CD8-positive, alpha-beta memory T cell (primary cell): ENCODE data around the gene ARFRP1. TPM values are rescaled to one million over a fixed set of nuclear protein-coding genes. Genes with fewer than 3 reads are reported as not detected.

Experiments
- CTCF ChIA-PET: fragments of 350-600 bp; sonication (Branson Sonifier 250); formaldehyde crosslinking; loops from one replicate; lab custom pipeline; 2021; ENCODE audit warnings: antibody characterized with exemption; lab: Charles Lee
- POLR2A ChIA-PET: fragments of 350-600 bp; sonication (Branson Sonifier 250); formaldehyde crosslinking; loops from one replicate; lab custom pipeline; 2021; ENCODE audit warnings: antibody characterized with exemption; lab: Charles Lee
- DNase-seq, 5 donors: peaks; one replicate each; pipeline versions ENCODE4 v3.0.0 to v3.0.0-alpha.2; 2020 to 2022; ENCODE audit warnings: mixed read lengths in 1 of 5
- H3K27ac ChIP-seq: one replicate; pipeline ENCODE4 v1.7.0; 2013; ENCODE audit warnings: low read depth, mild to moderate bottlenecking, low read length, moderate library complexity
- H3K27me3 ChIP-seq: 2 replicates; pipeline ENCODE4 v1.7.0; 2013; ENCODE audit warnings: low read length, mild to moderate bottlenecking; ENCODE audit not compliant: insufficient read depth, poor library complexity, severe bottlenecking
- H3K36me3 ChIP-seq: 2 replicates; pipeline ENCODE4 v1.7.0; 2013; ENCODE audit warnings: mild to moderate bottlenecking, low read length, moderate library complexity; ENCODE audit not compliant: insufficient read depth
- H3K4me1 ChIP-seq: 2 replicates; pipeline ENCODE4 v1.7.0; 2013; ENCODE audit warnings: mild to moderate bottlenecking, low read length, moderate library complexity; ENCODE audit not compliant: insufficient read depth
- H3K4me3 ChIP-seq: 2 replicates; pipeline ENCODE4 v1.7.0; 2013; ENCODE audit warnings: mild to moderate bottlenecking, low read length
- H3K9me3 ChIP-seq: 2 replicates; pipeline ENCODE4 v1.7.0; 2013; ENCODE audit warnings: mild to moderate bottlenecking, low read length
- H3K27ac Mint-ChIP-seq, 8 donors: one replicate each; pipeline ENCODE4 v1.8.0; 2020 to 2021; ENCODE audit warnings: mixed read lengths in 8 of 8, mild to moderate bottlenecking in 6 of 8, inconsistent platforms in 3 of 8, moderate library complexity in 3 of 8
- H3K27me3 Mint-ChIP-seq, 2 donors: one replicate each; pipeline ENCODE4 v1.8.0; 2020 to 2021; ENCODE audit warnings: mixed read lengths in 2 of 2, mild to moderate bottlenecking in 1 of 2, moderate library complexity in 1 of 2
- H3K36me3 Mint-ChIP-seq, 3 donors: one replicate each; pipeline ENCODE4 v1.8.0; 2020 to 2021; ENCODE audit warnings: mixed read lengths in 3 of 3, inconsistent platforms in 1 of 3, mild to moderate bottlenecking in 1 of 3
- H3K4me1 Mint-ChIP-seq, 3 donors: one replicate each; pipeline ENCODE4 v1.8.0; 2020 to 2021; ENCODE audit warnings: mixed read lengths in 3 of 3, inconsistent platforms in 1 of 3, mild to moderate bottlenecking in 1 of 3
- H3K4me3 Mint-ChIP-seq, 7 donors: one replicate each; pipeline ENCODE4 v1.8.0; 2020 to 2021; ENCODE audit warnings: mixed read lengths in 7 of 7, mild to moderate bottlenecking in 6 of 7, moderate library complexity in 4 of 7, inconsistent platforms in 2 of 7
- H3K9me3 Mint-ChIP-seq, 5 donors: one replicate each; pipeline ENCODE4 v1.8.0; 2020 to 2022; ENCODE audit warnings: mixed read lengths in 5 of 5, mild to moderate bottlenecking in 3 of 5, moderate library complexity in 2 of 5, inconsistent platforms in 1 of 5
- polyA plus RNA-seq: library from polyadenylated mRNA; unstranded; fragments of 300-500 nt; fragmentation: Illumina TruSeq; gene quantifications from one replicate; pipeline ENCODE4 v1.2.3, GENCODE V29; 2021
- total RNA-seq, 2 experiments: library from RNA; stranded (reverse); gene quantifications; one replicate each; pipeline ENCODE4 v1.2.3, GENCODE V29; 2021

Gene ARFRP1
- total and polyA plus RNA-seq, 3 experiments from 2014 or later: 63.7 to 73.9 (median 72.8) TPM

- H3K27me3 Mint-ChIP-seq: peaks cover 0 to 3% of the 10 kb centered on the region in 2 donors
- no peaks in the 10 kb centered on the region for H3K27me3 ChIP-seq
- DNase-seq: peak; percentile 36 to 73 (median 43)
- POLR2A ChIA-PET: interaction anchor here (1.0 to 4.9 kb wide), 6 partner anchors 11 to 242 kb away, joined by 3 to 84 read pairs (median 4); partner anchors contain the start of genes ARFRP1, PRPF6 and ZGPAT
- peak overlapping the region; percentile 38 to 92 (median 73) for H3K4me3 Mint-ChIP-seq
- H3K36me3 Mint-ChIP-seq: peaks cover 2 to 37% (median 4%) of the 10 kb centered on the region in 3 donors
- H3K27ac ChIP-seq: peak overlapping the region; percentile 9
- H3K27ac Mint-ChIP-seq: peak overlapping the region in 2 of 8 donors; percentile 20 to 61
- peak overlapping the region; percentile 50 for H3K4me3 ChIP-seq
- no peaks in the 10 kb centered on the region for H3K9me3 Mint-ChIP-seq
- H3K4me1 Mint-ChIP-seq: peaks cover 11 to 36% (median 14%) of the 10 kb centered on the region in 3 donors
- CTCF ChIA-PET: interaction anchor here (1.0 to 4.5 kb wide), 5 partner anchors 10 to 43 kb away, joined by 3 to 39 read pairs (median 5); partner anchors contain the start of genes ARFRP1 and ZGPAT
- peaks cover 30% of the 10 kb centered on the region for H3K4me1 ChIP-seq
- H3K9me3 ChIP-seq: no peaks in the 10 kb centered on the region
- peaks cover 19% of the 10 kb centered on the region for H3K36me3 ChIP-seq
These were observed 30.9 kb upstream of the ARFRP1 start for GRCh38 chr20:63738687-63739129.

GRCh38 chr20:63737945-63738686 lies 30.3 kb upstream of the ARFRP1 start:
- peak overlapping the region in 1 of 8 donors; percentile 20 for H3K27ac Mint-ChIP-seq
- peak; percentile 26 to 65 (median 33) for DNase-seq
- H3K27me3 Mint-ChIP-seq: peaks cover 0 to 3% of the 10 kb centered on the region in 2 donors
- H3K9me3 ChIP-seq: no peaks in the 10 kb centered on the region
- no peaks in the 10 kb centered on the region for H3K9me3 Mint-ChIP-seq
- peak overlapping the region; percentile 96 for H3K4me3 ChIP-seq
- peaks cover 2 to 36% (median 5%) of the 10 kb centered on the region in 3 donors for H3K36me3 Mint-ChIP-seq
- H3K27ac ChIP-seq: peak overlapping the region; percentile 9
- peaks cover 24% of the 10 kb centered on the region for H3K36me3 ChIP-seq
- no peaks in the 10 kb centered on the region for H3K27me3 ChIP-seq
- peaks cover 11 to 39% (median 17%) of the 10 kb centered on the region in 3 donors for H3K4me1 Mint-ChIP-seq
- H3K4me3 Mint-ChIP-seq: peak overlapping the region; percentile 38 to 92 (median 73)
- ChIA-PET CTCF (interaction anchor here (1.0 to 4.5 kb wide), 6 partner anchors 11 to 46 kb away, joined by 3 to 39 read pairs (median 7); partner anchors contain the start of genes ARFRP1 and ZGPAT), POLR2A (interaction anchor here (0.8 to 4.9 kb wide), 7 partner anchors 10 to 176 kb away, joined by 3 to 84 read pairs (median 4); partner anchors contain the start of genes ARFRP1 and ZGPAT)
- H3K4me1 ChIP-seq: peaks cover 30% of the 10 kb centered on the region

- Histone ChIP-seq H3K36me3 (peaks cover 22% of the 10 kb centered on the region), H3K4me1 (peaks cover 34% of the 10 kb centered on the region), H3K27me3 (no peaks in the 10 kb centered on the region), H3K27ac (no peak overlapping the region), H3K9me3 (no peaks in the 10 kb centered on the region), H3K4me3 (peak overlapping the region; percentile 96)
- H3K4me1 Mint-ChIP-seq: peaks cover 11 to 39% (median 17%) of the 10 kb centered on the region in 3 donors
- no peaks in the 10 kb centered on the region for H3K9me3 Mint-ChIP-seq
- DNase-seq: no peak
- H3K4me3 Mint-ChIP-seq: peak overlapping the region; percentile 88 to 95 (median 92)
- CTCF ChIA-PET: interaction anchor here (1.0 to 4.5 kb wide), 8 partner anchors 13 to 127 kb away, joined by 3 to 39 read pairs (median 7); partner anchors contain the start of genes ARFRP1 and ZGPAT
- H3K27me3 Mint-ChIP-seq: peaks cover 0 to 3% of the 10 kb centered on the region in 2 donors
- peaks cover 2 to 35% (median 5%) of the 10 kb centered on the region in 3 donors for H3K36me3 Mint-ChIP-seq
- no peak overlapping the region for H3K27ac Mint-ChIP-seq
- POLR2A ChIA-PET: interaction anchor here (0.8 to 4.9 kb wide), 6 partner anchors 13 to 99 kb away, joined by 3 to 84 read pairs (median 4); partner anchors contain the start of genes ARFRP1, RTEL1 and ZGPAT
These were observed 29.8 kb upstream of the ARFRP1 start for GRCh38 chr20:63737695-63737944.

GRCh38 chr20:63736893-63737694 lies 29.3 kb upstream of the ARFRP1 start:
- peaks cover 11 to 39% (median 17%) of the 10 kb centered on the region in 3 donors for H3K4me1 Mint-ChIP-seq
- H3K4me1 ChIP-seq: peaks cover 39% of the 10 kb centered on the region
- no peaks in the 10 kb centered on the region for H3K27me3 ChIP-seq
- no peaks in the 10 kb centered on the region for H3K9me3 ChIP-seq
- DNase-seq: peak; percentile 61 to 84 (median 73)
- H3K27ac ChIP-seq: peak overlapping the region; percentile 87
- ChIA-PET POLR2A (interaction anchor here (0.6 to 4.9 kb wide), 14 partner anchors 9 to 127 kb away, joined by 3 to 84 read pairs (median 5); partner anchors contain the start of genes ARFRP1, GMEB2, RTEL1 and TPD52L2), CTCF (interaction anchor here (1.1 to 4.5 kb wide), 14 partner anchors 12 to 199 kb away, joined by 3 to 39 read pairs (median 6); partner anchors contain the start of genes ARFRP1, PTK6 and ZGPAT)
- peak overlapping the region; percentile 88 to 95 (median 92) for H3K4me3 Mint-ChIP-seq
- H3K27me3 Mint-ChIP-seq: peaks cover 0 to 3% of the 10 kb centered on the region in 2 donors
- peaks cover 2 to 35% (median 5%) of the 10 kb centered on the region in 3 donors for H3K36me3 Mint-ChIP-seq
- H3K4me3 ChIP-seq: peak overlapping the region; percentile 96
- H3K9me3 Mint-ChIP-seq: no peaks in the 10 kb centered on the region
- peak overlapping the region; percentile 84 to 97 (median 92) for H3K27ac Mint-ChIP-seq
- H3K36me3 ChIP-seq: peaks cover 19% of the 10 kb centered on the region

- Histone ChIP-seq H3K4me1 (peaks cover 42% of the 10 kb centered on the region), H3K36me3 (peaks cover 13% of the 10 kb centered on the region), H3K27me3 (no peaks in the 10 kb centered on the region), H3K9me3 (no peaks in the 10 kb centered on the region), H3K27ac (peak within 1 kb of the TSS; percentile 87), H3K4me3 (peak within 1 kb of the TSS; percentile 96)
- no peaks in the 10 kb centered on the region for H3K9me3 Mint-ChIP-seq
- peak; percentile 74 to 92 (median 89) for DNase-seq
- H3K36me3 Mint-ChIP-seq: peaks cover 2 to 33% (median 5%) of the 10 kb centered on the region in 3 donors
- peak within 1 kb of the TSS; percentile 84 to 97 (median 92) for H3K27ac Mint-ChIP-seq
- H3K4me3 Mint-ChIP-seq: peak within 1 kb of the TSS; percentile 88 to 95 (median 92)
- POLR2A ChIA-PET: interaction anchor here (0.6 to 4.9 kb wide), 11 partner anchors 9 to 128 kb away, joined by 3 to 84 read pairs (median 7); partner anchors contain the start of genes ARFRP1, GMEB2, TPD52L2 and ZGPAT
- H3K4me1 Mint-ChIP-seq: peaks cover 11 to 35% (median 17%) of the 10 kb centered on the region in 3 donors
- H3K27me3 Mint-ChIP-seq: peaks cover 0 to 3% of the 10 kb centered on the region in 2 donors
- CTCF ChIA-PET: interaction anchor here (0.7 to 4.5 kb wide), 18 partner anchors 8 to 198 kb away, joined by 3 to 39 read pairs (median 4); partner anchors contain the start of genes ARFRP1, PTK6 and ZGPAT
These were observed 28.3 kb upstream of the ARFRP1 start, which contains the start of gene LIME1 for GRCh38 chr20:63735859-63736718. Gene LIME1, plus strand, starts transcription at chr20:63736664. Its CDS starts 886 bp downstream, at chr20:63737550.

GRCh38 chr20:63734946-63735858 lies 27.4 kb upstream of the ARFRP1 start:
- H3K4me1 ChIP-seq: peaks cover 48% of the 10 kb centered on the region
- H3K27me3 ChIP-seq: no peaks in the 10 kb centered on the region
- POLR2A ChIA-PET: interaction anchor here (1.3 to 4.9 kb wide), 5 partner anchors 8 to 129 kb away, joined by 6 to 84 read pairs (median 11); partner anchors contain the start of genes ARFRP1, GMEB2, TPD52L2 and ZGPAT
- Mint-ChIP-seq H3K4me3 (peak overlapping the region in 6 of 7 donors; percentile 88 to 93 (median 92)), H3K4me1 (peaks cover 11 to 35% (median 17%) of the 10 kb centered on the region in 3 donors), H3K9me3 (no peaks in the 10 kb centered on the region), H3K36me3 (peaks cover 2 to 34% (median 5%) of the 10 kb centered on the region in 3 donors), H3K27ac (peak overlapping the region in 4 of 8 donors; percentile 84 to 94 (median 90)), H3K27me3 (peaks cover 0 to 3% of the 10 kb centered on the region in 2 donors)
- H3K4me3 ChIP-seq: no peak overlapping the region
- H3K27ac ChIP-seq: no peak overlapping the region
- no peak for DNase-seq
- CTCF ChIA-PET: interaction anchor here (0.7 to 4.5 kb wide), 13 partner anchors 9 to 168 kb away, joined by 3 to 39 read pairs (median 3); partner anchors contain the start of genes ARFRP1 and ZGPAT
- peaks cover 13% of the 10 kb centered on the region for H3K36me3 ChIP-seq
- no peaks in the 10 kb centered on the region for H3K9me3 ChIP-seq
